HepG2 (cell line): ENCODE data around the gene DPP6.

ENCODE experiments used
- EZH2 ChIP-seq: conservative IDR thresholded peaks from 2 replicates; pipeline ENCODE4 v1.6.1; 2012; ENCODE audit warnings: mild to moderate bottlenecking, low read depth, low read length, moderate library complexity
- RXRB ChIP-seq: IDR thresholded peaks from 2 replicates; pipeline ENCODE4 v1.6.1; 2016; ENCODE audit warnings: borderline replicate concordance, missing genetic modification reagents, missing compliant biosample characterization
- ZBTB8A ChIP-seq: sonication (generic); formaldehyde crosslinking; IDR thresholded peaks from 2 replicates; pipeline ENCODE4 v1.4.0; 2020; ENCODE audit warnings: mild to moderate bottlenecking, low read depth, missing genetic modification reagents, borderline replicate concordance
- TF ChIP-seq, protein P1 (sequence below): sonication (generic); formaldehyde crosslinking; IDR thresholded peaks from 2 replicates; pipeline ENCODE4 v1.5.0; 2020; ENCODE audit warnings: mild to moderate bottlenecking, low read depth, missing genetic modification reagents, borderline replicate concordance

DNA sequence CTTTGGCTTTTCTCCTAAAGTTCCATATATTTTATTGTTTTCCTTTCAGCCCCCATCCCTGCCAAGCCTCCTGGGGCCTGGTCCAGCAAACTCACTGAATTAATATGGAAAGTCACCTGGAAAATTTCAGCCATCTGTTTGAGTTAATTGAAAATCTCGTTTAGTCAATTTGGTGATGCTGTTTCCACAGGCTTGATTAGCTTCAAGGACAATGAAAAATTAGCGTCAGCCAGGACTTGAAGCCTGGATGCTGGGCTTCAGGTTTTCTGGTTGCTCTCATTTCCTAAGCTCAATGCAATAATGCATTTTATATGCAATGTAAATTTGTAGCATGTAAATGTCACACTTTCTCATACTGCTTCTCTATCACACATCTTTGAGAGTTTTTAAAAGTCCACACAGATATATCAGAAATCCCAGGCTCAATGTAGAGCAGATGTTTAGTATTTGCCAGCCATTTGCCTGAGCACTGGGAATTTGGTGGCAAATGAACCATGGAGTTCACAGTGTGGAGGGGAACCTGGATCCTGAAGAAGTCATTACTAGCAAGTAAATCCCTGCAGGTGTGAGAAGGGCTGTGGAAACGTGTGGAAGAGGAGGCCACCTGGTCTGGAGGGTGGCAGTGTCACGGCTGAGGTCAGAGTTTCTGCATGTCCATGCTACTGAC is 722.2 kb downstream of the DPP6 start:
- TF ChIP-seq EZH2 (no peak), RXRB (CRISPR knock-in tag) (no peak), ZBTB8A (CRISPR knock-in tag) (no peak)
- TF ChIP-seq, protein P1, sequence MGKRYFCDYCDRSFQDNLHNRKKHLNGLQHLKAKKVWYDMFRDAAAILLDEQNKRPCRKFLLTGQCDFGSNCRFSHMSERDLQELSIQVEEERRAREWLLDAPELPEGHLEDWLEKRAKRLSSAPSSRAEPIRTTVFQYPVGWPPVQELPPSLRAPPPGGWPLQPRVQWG (CRISPR knock-in tag): no peak
